GM19328 (cell line): Measurements from ENCODE around the gene TRMT10B.

Experiments
- ATAC-seq: cut with Tn5 transposase; IDR thresholded peaks from one replicate; pipeline ENCODE4 v1.9.1; 2021; ENCODE audit warnings: mild to moderate bottlenecking, moderate library complexity; ENCODE audit not compliant: unreplicated experiment

Gene TRMT10B

DNA sequence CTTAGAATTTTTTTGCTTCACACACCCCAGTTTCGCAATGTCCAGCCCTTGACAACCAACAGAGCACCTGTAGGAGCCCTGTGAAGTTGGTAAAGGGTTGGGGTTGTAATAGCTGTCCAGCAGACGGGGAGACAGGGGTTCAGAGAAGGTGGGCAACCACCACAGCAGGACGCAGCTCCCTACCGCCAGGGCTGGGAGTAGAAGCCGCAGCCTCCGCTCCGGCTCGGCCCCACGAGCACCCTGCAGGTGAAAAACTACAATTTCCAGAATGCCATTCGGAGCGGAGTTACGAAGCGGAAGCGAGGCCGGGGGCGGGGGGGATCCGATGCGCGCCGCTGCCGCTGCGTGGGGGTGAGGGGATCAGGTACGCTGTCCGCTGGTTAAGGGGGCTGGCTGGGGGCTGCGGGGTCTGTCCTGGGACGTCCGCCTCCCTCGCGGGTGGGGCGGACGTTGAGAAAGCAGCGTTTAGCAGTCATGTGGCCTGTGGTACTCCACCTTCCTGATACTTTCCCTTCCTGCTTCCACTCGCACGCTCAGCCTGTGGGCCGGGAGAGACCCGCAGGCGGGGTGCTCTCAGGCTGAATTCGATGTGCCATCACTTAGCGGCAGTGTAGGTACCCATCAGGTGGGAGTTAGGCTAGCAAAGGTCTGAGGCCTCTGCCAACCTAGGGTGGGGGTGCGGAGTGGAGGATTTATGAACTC, at the start of gene TRMT10B:
TSS of gene TRMT10B (plus strand) at position 317 of the 702 bp plus-strand sequence. CDS start 8,127 bp downstream, outside the sequence.
- peak; percentile 88 for ATAC-seq

GRCh38 chr9:37705787-37706186, 47.8 kb upstream of the TRMT10B start:
- ATAC-seq: no peak

- ATAC-seq: no peak
These were observed 47.3 kb upstream of the TRMT10B start for GRCh38 chr9:37706290-37706689.

DNA sequence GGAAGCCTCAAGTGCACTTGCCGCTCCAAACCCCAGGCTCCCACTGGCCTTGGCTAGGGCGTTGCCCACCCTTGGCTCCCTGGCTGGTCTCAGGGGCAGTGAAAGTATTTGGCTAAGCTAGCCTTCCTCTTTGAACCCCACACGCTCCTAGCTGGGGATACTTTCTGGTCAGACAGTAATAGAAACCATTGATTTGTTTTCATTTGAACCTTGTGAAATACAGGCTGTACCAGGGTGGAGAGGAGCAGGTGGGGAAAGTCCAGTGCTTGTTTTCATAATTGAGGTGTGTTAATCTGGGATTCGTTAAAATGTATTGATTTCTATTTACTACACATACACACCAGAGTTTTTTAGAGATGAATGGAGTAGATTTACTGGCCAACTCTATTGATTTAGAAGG, 45.9 kb upstream of the TRMT10B start:
- ATAC-seq: no peak

GRCh38 chr9:37710046-37710445, 43.6 kb upstream of the TRMT10B start:
- ATAC-seq: no peak

DNA sequence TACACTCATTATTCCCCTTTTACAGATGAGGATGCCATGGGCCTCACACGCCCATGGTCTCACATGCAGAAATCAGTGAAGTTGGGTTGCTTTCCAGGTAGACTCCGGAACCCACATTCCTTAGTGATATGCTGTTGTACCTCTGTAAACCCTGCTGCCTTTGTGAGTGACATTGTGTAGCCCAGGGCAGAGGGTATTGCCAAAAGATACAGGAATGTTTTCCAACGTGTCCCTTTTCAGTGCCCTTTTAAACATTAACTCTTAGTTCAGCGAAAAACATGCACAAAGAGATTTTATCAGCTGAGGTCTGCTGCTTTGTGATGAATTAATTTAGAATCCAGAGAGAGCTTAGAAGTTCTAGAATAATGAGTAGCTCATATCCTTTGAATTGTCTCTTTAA, 38.3 kb upstream of the TRMT10B start:
- ATAC-seq: no peak

- ATAC-seq: no peak
These were observed 37.6 kb upstream of the TRMT10B start for GRCh38 chr9:37715991-37716505.

DNA sequence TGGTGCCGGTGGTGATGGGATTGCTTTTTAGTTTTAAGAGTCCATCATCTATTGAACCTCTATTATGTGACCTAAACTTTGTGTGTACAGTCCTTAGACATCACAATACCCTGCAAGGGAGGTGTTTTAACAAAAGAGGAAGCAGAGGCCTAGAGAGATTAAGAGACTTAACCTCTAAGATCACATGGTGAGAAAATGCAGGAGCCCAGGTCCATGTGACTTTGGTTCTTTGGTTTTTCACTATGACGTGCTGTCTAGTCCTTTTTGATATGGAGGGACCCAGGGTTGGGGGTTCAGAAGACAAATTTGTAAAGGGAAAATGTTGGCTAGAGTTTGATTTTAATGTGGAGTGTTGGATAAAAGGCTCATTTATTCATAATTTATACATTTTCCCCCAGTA, 34.1 kb upstream of the TRMT10B start:
- no peak for ATAC-seq

DNA sequence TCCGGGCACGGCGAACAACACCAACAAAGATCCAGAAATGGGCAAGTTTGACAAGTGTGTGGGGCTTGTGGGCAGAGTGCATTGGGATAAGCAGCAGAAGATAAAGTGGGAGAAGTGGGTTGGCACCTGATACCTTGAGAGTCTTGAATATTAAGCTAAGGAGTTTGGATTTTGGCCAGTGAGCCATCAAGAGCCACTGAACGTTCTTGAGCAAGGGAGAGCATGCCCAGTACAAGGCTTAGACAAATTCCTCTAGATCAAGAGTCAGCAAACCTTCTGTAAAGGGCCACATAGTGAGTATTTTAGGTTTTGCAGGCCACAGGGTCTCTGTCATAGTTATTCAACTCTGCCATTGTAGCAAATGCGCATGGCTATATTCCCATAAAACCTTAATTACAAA, 26.6 kb upstream of the TRMT10B start:
- no peak for ATAC-seq

GRCh38 chr9:37729499-37729898, 24.1 kb upstream of the TRMT10B start:
- ATAC-seq: no peak

GRCh38 chr9:37730256-37730655, 23.3 kb upstream of the TRMT10B start:
- no peak for ATAC-seq

GRCh38 chr9:37730839-37731238, 22.8 kb upstream of the TRMT10B start:
- ATAC-seq: no peak

DNA sequence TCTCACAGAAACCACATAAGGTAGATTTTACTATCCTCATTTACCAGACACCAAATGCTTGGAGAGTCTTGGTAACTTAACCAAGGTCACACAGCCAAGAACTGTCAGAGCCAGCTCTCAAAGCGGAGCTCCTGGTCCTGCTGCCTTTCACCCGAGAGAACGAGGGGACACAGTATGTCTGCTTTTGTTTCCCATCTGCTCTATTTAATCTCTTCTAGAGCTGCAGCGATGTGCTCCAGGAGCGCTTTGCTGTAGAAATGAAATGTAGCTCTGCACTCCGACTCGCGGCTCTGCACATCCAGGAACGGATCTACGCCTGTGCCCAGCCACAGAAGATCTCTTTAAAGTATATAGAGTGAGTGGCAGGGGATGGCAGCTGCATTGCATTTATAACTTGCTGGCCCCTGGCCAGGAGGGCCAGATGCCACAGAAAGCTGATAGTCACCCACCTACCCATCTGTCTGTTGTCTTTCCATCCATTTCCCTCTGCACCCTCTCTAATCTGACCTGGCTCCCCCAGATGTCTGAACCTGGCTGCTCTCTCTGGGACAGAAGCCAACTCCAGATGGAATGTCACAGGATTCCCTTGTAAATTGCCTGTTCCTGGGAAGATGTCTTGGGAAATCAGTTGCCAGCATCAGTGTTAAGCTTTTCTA, 21.4 kb upstream of the TRMT10B start:
- ATAC-seq: no peak

DNA sequence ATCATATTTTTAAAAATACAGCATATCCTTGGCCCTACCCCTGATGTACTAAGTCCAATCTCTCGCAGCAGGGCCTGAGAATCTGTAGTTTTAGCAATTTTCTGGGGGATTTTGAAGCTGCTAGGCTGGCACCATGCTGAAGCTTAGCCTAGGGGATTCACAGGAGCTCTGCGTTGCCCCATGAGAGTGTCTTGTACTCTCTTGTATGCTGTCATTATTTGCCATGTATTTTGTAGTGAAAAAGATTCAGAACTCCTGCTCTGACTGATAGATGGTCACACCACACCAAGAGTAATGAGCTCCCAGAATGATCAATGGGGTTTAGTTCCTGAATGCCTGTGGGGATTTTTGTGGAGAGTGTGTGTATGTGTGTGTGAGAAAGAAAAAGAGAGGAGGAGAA, 20.7 kb upstream of the TRMT10B start:
- ATAC-seq: no peak

GRCh38 chr9:37739222-37739621, 14.4 kb upstream of the TRMT10B start:
- no peak for ATAC-seq

- no peak for ATAC-seq
These were observed 13.5 kb upstream of the TRMT10B start for GRCh38 chr9:37740128-37740527.

DNA sequence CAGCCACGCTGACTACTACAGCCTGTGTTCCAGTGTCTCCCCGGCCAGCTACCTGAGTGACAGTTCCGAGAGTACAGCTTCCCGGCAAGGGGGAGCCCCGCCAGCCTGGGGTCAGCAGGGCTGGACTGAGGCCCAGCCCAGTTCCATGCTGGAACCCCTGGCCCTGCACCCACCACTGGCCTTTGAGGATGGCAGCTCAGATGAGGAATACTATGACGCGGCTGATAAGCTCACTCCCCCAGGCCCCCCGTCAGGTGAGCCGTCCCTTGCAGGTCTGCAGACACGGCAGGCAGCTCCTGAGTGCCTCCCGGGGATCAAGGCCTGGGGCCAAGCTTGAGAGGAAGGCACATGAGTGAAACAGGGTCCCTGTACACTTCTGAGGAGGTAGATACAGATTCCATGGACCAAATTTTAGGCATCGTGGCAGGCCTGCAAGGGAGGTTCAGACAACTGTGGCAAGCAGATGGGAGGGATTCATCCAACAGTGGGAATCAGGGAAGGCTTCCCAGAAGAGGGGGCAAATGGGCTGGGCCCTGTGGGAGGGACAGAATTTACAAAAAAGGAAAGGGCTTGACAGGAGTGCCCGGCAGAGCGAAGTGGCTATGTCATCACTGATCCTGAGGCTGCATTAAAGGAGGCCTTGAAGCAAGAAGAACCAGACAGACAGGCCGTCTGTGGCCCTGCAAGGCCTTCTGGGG, 12.8 kb upstream of the TRMT10B start:
- ATAC-seq: no peak

GRCh38 chr9:37745970-37746369, 7.6 kb upstream of the TRMT10B start:
- ATAC-seq: no peak

- ATAC-seq: no peak
These were observed 6.9 kb upstream of the TRMT10B start for GRCh38 chr9:37746448-37747270.

GRCh38 chr9:37747271-37747753, 6.3 kb upstream of the TRMT10B start:
- no peak for ATAC-seq

- ATAC-seq: no peak
These were observed 4.5 kb upstream of the TRMT10B start for GRCh38 chr9:37749129-37749528.
